H9 (cell line): ENCODE data around the gene KRT6A. TPM values are rescaled to one million over a fixed set of nuclear protein-coding genes. Genes with fewer than 3 reads are reported as not detected.

Experiments
- DNase-seq: peaks from one replicate; pipeline ENCODE4 v3.0.0-alpha.2; 2017
- H2AFZ ChIP-seq: one replicate; pipeline ENCODE4 v1.6.1; 2013; ENCODE audit warnings: mild to moderate bottlenecking, low read length, control low read depth, moderate library complexity
- H2AK5ac ChIP-seq: 2 replicates; pipeline ENCODE4 v1.6.1; 2013; ENCODE audit warnings: low read length, control low read depth, mixed read lengths; ENCODE audit not compliant: insufficient read length
- H2BK120ac ChIP-seq: one replicate; pipeline ENCODE4 v1.6.1; 2013; ENCODE audit warnings: low read depth, mild to moderate bottlenecking, low read length, control low read depth, inconsistent platforms; ENCODE audit not compliant: poor library complexity, severe bottlenecking
- H2BK12ac ChIP-seq: 2 replicates; pipeline ENCODE4 v1.6.1; 2013; ENCODE audit warnings: low read length, control low read depth, mixed read lengths, low read depth; ENCODE audit not compliant: insufficient read length
- H2BK15ac ChIP-seq: 2 replicates; pipeline ENCODE4 v1.6.1; 2013; ENCODE audit warnings: low read depth, low read length, control low read depth
- H2BK20ac ChIP-seq: one replicate; pipeline ENCODE4 v1.6.1; 2013; ENCODE audit warnings: low read depth, mild to moderate bottlenecking, low read length, control low read depth, inconsistent platforms; ENCODE audit not compliant: poor library complexity, severe bottlenecking
- H2BK5ac ChIP-seq: 2 replicates; pipeline ENCODE4 v1.6.1; 2013; ENCODE audit warnings: low read length, control low read depth, mixed read lengths; ENCODE audit not compliant: insufficient read length
- H3K14ac ChIP-seq: 2 replicates; pipeline ENCODE4 v1.6.1; 2013; ENCODE audit warnings: low read length, control low read depth; ENCODE audit not compliant: insufficient read depth
- H3K18ac ChIP-seq: 2 replicates; pipeline ENCODE4 v1.6.1; 2013; ENCODE audit warnings: low read depth, mild to moderate bottlenecking, mixed read lengths, low read length, control low read depth; ENCODE audit not compliant: insufficient read length
- H3K23ac ChIP-seq: 2 replicates; pipeline ENCODE4 v1.6.1; 2013; ENCODE audit warnings: low read length, control low read depth, mixed read lengths, low read depth; ENCODE audit not compliant: insufficient read length
- H3K23me2 ChIP-seq: 2 replicates; pipeline ENCODE4 v1.6.1; 2013; ENCODE audit warnings: low read depth, mild to moderate bottlenecking, mixed read lengths, low read length, control low read depth; ENCODE audit not compliant: insufficient read length, poor library complexity, severe bottlenecking
- H3K27ac ChIP-seq: 2 replicates; pipeline ENCODE4 v1.5.1; 2013; ENCODE audit warnings: low read length, control low read depth, mixed read lengths, low read depth; ENCODE audit not compliant: insufficient read length
- H3K27me3 ChIP-seq: 2 replicates; pipeline ENCODE4 v1.6.1; 2013; ENCODE audit warnings: low read length, control low read depth, inconsistent platforms; ENCODE audit not compliant: insufficient read depth
- H3K4ac ChIP-seq: 2 replicates; pipeline ENCODE4 v1.6.1; 2013; ENCODE audit warnings: low read depth, mild to moderate bottlenecking, control low read depth, inconsistent platforms, low read length, moderate library complexity
- H3K4me1 ChIP-seq: 2 replicates; pipeline ENCODE4 v1.6.1; 2013; ENCODE audit warnings: low read length, control low read depth, inconsistent platforms; ENCODE audit not compliant: insufficient read depth
- H3K4me2 ChIP-seq: 2 replicates; pipeline ENCODE4 v1.6.1; 2013; ENCODE audit warnings: low read length, control low read depth, mixed read lengths; ENCODE audit not compliant: insufficient read length, insufficient read depth
- H3K56ac ChIP-seq: 2 replicates; pipeline ENCODE4 v1.6.1; 2013; ENCODE audit warnings: low read depth, mild to moderate bottlenecking, mixed read lengths, low read length, control low read depth; ENCODE audit not compliant: insufficient read length
- H3K79me1 ChIP-seq: 2 replicates; pipeline ENCODE4 v1.6.1; 2013; ENCODE audit warnings: low read depth, mild to moderate bottlenecking, moderate library complexity, low read length, control low read depth, inconsistent platforms; ENCODE audit not compliant: insufficient read depth, poor library complexity, severe bottlenecking
- H3K79me2 ChIP-seq: 2 replicates; pipeline ENCODE4 v1.6.1; 2013; ENCODE audit warnings: low read length, control low read depth, inconsistent platforms; ENCODE audit not compliant: insufficient read depth
- H3K9ac ChIP-seq: 2 replicates; pipeline ENCODE4 v1.6.1; 2013; ENCODE audit warnings: low read length, control low read depth, mixed read lengths; ENCODE audit not compliant: insufficient read length; ENCODE audit errors: extremely low read depth
- H3K9me3 ChIP-seq: one replicate; pipeline ENCODE4 v1.6.1; 2013; ENCODE audit warnings: low read depth, low read length, inconsistent platforms; ENCODE audit not compliant: control insufficient read depth
- H3T11ph ChIP-seq: one replicate; pipeline ENCODE4 v1.6.1; 2013; ENCODE audit warnings: mild to moderate bottlenecking, low read length, control low read depth, inconsistent platforms
- H4K20me1 ChIP-seq: one replicate; pipeline ENCODE4 v1.6.1; 2013; ENCODE audit not compliant: control insufficient read depth, insufficient read length, insufficient read depth
- H4K5ac ChIP-seq: 2 replicates; pipeline ENCODE4 v1.6.1; 2013; ENCODE audit warnings: low read depth, mild to moderate bottlenecking, mixed read lengths, low read length, control low read depth; ENCODE audit not compliant: insufficient read length
- H4K8ac ChIP-seq: replicated peaks from 2 replicates; pipeline ENCODE4 v1.6.1; 2013; ENCODE audit warnings: low read length, control low read depth, mixed read lengths, low read depth; ENCODE audit not compliant: insufficient read length
- H4K91ac ChIP-seq: 2 replicates; pipeline ENCODE4 v1.6.1; 2013; ENCODE audit warnings: low read depth, mild to moderate bottlenecking, moderate library complexity, mixed read lengths, low read length, control low read depth; ENCODE audit not compliant: insufficient read length
- H3K27ac Mint-ChIP-seq, 3 experiments: 2 replicates in 2 of 3; 3 replicates in 1 of 3; pipeline ENCODE4 v1.8.0; 2020 to 2021; ENCODE audit warnings: mixed read lengths in 3 of 3, mild to moderate bottlenecking in 1 of 3, moderate library complexity in 1 of 3
- H3K27me3 Mint-ChIP-seq: 2 replicates; pipeline ENCODE4 v1.8.0; 2021; ENCODE audit warnings: low read depth, mild to moderate bottlenecking, moderate library complexity, mixed read lengths
- H3K36me3 Mint-ChIP-seq, 3 experiments: 2 replicates in 2 of 3; 3 replicates in 1 of 3; pipeline ENCODE4 v1.8.0; 2020 to 2021; ENCODE audit warnings: low read depth in 3 of 3, mixed read lengths in 3 of 3; ENCODE audit not compliant: insufficient read depth in 1 of 3
- H3K4me1 Mint-ChIP-seq, 2 experiments: 2 replicates each; pipeline ENCODE4 v1.8.0; 2020; ENCODE audit warnings: mixed read lengths in 2 of 2
- H3K4me3 Mint-ChIP-seq, 2 experiments: 2 replicates in 1 of 2; 3 replicates in 1 of 2; pipeline ENCODE4 v1.8.0; 2020 to 2021; ENCODE audit warnings: mild to moderate bottlenecking in 2 of 2, mixed read lengths in 2 of 2, moderate library complexity in 1 of 2
- H3K9me3 Mint-ChIP-seq, 2 experiments: 2 replicates in 1 of 2; 3 replicates in 1 of 2; pipeline ENCODE4 v1.8.0; 2020; ENCODE audit warnings: mild to moderate bottlenecking in 2 of 2, mixed read lengths in 2 of 2, moderate library complexity in 1 of 2
- CTCF ChIP-seq: fragments of 200-600 bp; sonication (generic); conservative IDR thresholded peaks from 3 replicates; pipeline ENCODE4 v1.8.0; 2021; ENCODE audit warnings: antibody characterized with exemption, mild to moderate bottlenecking
- WGBS: extraction: QIAGEN DNeasy Blood & Tissue Kit; methylation state at CpG from one replicate; pipeline ENCODE4 v1.1.7; 2013; ENCODE audit warnings: missing lambda C conversion rate, low lambda C conversion rate, mixed read lengths; ENCODE audit not compliant: insufficient read length; ENCODE audit errors: extremely low coverage; 5-methylcytosine and 5-hydroxymethylcytosine counted together
- total RNA-seq: library from RNA; stranded (reverse); gene quantifications from 2 replicates; pipeline ENCODE4 v1.2.1, GENCODE V29; 2021

Gene KRT6A
- total RNA-seq, 1 experiment from 2014 or later: not detected

GRCh38 chr12:52517005-52517835, 24.2 kb upstream of the KRT6A start:
- H3K79me2 ChIP-seq: no peaks in the 10 kb centered on the region
- no CpG with 5 or more reads among the region's 14 CpGs for WGBS

More at GRCh38 chr12:52517005-52517835, 24.2 kb upstream of the KRT6A start:
- H4K20me1 ChIP-seq: no peaks in the 10 kb centered on the region
- H2BK12ac ChIP-seq: no peak overlapping the region
- H4K91ac ChIP-seq: no peak overlapping the region
- H3K27ac Mint-ChIP-seq: no peak overlapping the region
- no peaks in the 10 kb centered on the region for H3K36me3 Mint-ChIP-seq
- no peak overlapping the region for H3K27ac ChIP-seq
- H3K23me2 ChIP-seq: no peaks in the 10 kb centered on the region
- no peak overlapping the region for H2BK20ac ChIP-seq
- H3K18ac ChIP-seq: no peak overlapping the region
- no peak overlapping the region for H4K5ac ChIP-seq
- H3K9me3 ChIP-seq: no peaks in the 10 kb centered on the region
- no peak overlapping the region for H3T11ph ChIP-seq
- H2AK5ac ChIP-seq: no peak overlapping the region
- H3K4me3 Mint-ChIP-seq: no peak overlapping the region
- no peak overlapping the region for H2BK15ac ChIP-seq
- no peak for DNase-seq
- no peaks in the 10 kb centered on the region for H3K27me3 ChIP-seq
- no peak overlapping the region for H3K9ac ChIP-seq
- no peak overlapping the region for H3K4me2 ChIP-seq
- H3K4ac ChIP-seq: no peak overlapping the region
- no peak for TF ChIP-seq CTCF
- peaks cover 11 to 17% of the 10 kb centered on the region in 2 experiments for H3K4me1 Mint-ChIP-seq
- peaks cover 6% of the 10 kb centered on the region for H3K27me3 Mint-ChIP-seq
- no peak overlapping the region for H2BK120ac ChIP-seq
- H3K4me1 ChIP-seq: no peaks in the 10 kb centered on the region
- no peaks in the 10 kb centered on the region for H3K79me1 ChIP-seq
- no peak overlapping the region for H3K14ac ChIP-seq
- no peak overlapping the region for H2AFZ ChIP-seq
- H3K23ac ChIP-seq: no peak overlapping the region
- H4K8ac ChIP-seq: no peak overlapping the region
- no peak overlapping the region for H3K56ac ChIP-seq
- H3K9me3 Mint-ChIP-seq: no peaks in the 10 kb centered on the region; a peak in 2 of 5 replicates
- H2BK5ac ChIP-seq: no peak overlapping the region
